Stimulated activated CD8-positive, alpha-beta memory T cell treated with anti-CD3 and anti-CD28 coated beads, Interleukin-15, amount 100 ng/mL, for 4 hours (primary cell): ENCODE data around the gene KLHL40.

ENCODE experiments used
- DNase-seq, 2 donors: peaks; one replicate each; pipeline ENCODE4 v3.0.0-alpha.2; 2020; ENCODE audit warnings: low read depth in 2 of 2

KLHL40 gene

GRCh38 chr3:42690766-42691680 lies 5.7 kb downstream of the KLHL40 start:
- no peak for DNase-seq

GRCh38 chr3:42691816-42692666 lies 6.7 kb downstream of the KLHL40 start:
- DNase-seq = no peak

DNA sequence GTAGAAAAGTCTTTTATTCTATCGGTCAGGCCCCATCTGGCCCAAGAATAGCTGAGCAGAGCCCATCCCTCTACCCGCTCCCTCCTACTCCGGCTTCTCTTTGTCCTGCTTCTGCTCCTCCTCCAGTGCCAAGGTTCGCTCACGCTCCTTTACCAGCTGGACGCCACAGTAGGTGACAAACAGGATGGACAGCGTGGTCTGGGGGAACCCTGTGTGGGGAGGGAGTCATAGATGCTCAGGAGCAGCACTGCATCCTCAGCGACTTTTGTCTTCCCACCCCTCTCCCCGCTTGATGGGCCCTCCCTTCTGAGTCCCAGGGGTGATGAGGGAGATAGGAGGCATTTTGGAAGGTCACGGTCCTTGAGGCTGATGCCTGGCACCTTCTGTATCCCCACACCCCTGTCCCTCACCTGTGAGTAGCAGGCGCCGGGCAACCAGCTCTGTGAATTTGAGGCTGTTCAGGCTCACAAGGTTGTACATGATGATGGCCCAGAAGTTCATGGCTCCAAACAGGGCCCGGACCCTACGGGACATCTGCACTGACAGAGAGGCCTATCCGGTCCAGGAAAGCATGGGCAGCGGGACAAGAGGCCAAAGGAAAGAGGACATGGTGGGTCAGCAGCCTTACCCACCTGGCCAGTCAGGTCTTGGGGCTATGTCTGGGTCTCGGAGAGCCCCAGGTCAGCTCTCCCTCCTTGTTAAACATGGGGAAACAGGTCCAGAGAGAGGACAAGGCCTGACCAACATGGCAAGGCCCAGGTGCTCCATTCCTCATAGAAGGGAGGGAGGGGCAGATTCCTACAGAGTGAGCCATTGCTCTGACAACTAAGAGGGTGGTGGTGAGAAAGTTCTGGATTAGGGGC lies 7.6 kb downstream of the KLHL40 start:
- DNase-seq = no peak

DNA sequence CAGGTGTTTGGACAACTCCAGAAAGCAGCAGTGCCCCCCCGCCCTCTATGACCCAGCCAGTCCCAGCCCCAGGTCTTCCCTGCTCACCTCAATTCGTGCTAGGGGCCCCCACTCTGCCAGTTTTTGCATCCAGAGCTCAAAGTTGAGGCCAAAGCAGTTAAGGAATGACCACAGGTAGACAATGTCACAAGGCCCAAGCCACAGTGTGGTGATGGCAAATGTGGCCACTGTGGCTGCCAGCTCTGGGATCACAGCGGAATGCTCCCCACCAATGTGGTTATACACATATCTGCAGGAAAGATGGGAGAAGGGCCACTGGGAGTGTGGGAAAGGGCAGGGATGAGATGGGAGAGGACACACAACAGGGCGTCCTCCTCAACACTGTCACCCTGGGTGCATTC lies 8.2 kb downstream of the KLHL40 start:
- no peak for DNase-seq

DNA sequence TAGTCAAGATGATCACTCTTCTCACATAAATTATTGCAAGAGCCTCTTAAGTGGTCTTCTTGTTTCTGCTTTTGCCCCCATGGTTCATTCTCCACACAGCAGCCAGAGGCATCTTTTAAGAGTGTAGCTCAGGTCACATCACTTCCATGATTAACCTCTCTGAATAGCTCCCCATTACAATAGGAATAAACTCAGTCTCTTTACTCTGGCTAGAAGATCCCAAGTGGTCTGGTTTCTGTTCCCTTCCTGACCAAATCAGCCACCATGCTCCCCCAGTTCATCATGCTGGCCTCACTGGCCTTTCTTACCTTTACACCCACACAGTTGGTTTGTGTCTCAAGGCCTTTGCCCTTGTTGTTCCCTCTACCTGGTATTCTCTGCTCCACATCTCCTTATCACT lies 9.0 kb downstream of the KLHL40 start:
- DNase-seq = no peak

- DNase-seq = no peak
Measured at GRCh38 chr3:42696356-42697288, 11.3 kb downstream of the KLHL40 start.

DNA sequence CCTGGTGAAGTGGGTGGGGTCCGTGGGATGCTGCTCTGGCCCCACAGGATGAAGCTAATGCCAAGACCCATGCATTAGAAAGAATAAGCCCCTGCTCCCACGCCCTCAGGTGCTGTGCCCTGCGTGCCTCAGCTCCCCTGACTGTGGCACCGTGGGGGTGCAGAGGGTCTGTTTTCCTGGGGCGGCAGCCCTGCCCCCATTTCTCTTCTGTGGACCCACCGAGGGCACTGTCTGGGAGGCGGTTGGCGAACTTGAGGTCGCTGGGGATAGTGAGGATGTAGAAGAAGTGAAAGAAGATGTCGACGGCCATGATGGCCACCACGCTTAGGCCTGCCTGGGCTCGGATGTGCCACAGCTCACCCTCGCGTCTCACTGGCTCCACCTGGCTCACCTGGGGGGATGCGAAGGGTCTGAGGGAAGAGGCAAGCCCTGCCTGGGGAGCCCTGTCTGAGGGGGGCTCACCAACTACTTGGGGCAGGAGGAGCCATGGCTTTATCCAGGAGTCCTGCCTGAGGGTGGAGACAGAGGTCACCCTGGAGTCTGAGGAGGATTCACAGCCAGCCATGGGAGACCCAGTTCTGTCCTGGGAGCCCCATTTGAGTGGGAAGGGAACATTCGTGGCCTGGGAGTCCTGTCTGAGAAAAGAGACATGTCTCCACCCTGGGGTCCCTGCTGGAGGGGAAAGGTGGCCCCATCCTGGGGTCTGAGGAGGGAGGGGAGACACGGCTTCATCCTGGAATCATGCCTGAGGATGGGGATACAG lies 12.1 kb downstream of the KLHL40 start:
- no peak for DNase-seq

- DNase-seq = no peak
Measured at GRCh38 chr3:42698216-42698910, 13.0 kb downstream of the KLHL40 start.

DNA sequence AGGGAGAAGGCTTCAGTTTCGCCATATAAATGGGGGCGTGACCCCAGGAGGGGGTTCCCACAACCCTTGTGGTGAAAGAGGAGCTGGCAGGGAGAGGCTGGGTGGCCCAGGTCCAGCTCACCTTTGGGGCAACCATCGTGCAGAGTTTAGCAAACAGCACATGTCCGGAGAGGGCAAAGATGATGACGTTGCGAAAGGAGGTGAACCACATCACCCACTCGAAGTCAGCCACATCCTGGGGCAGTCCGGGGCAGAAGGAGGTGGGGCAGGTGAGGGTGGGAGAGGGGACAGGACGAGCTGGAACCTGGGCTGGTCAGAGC lies 13.5 kb downstream of the KLHL40 start:
- no peak for DNase-seq

- DNase-seq = no peak
Measured at GRCh38 chr3:42699511-42699971, 14.2 kb downstream of the KLHL40 start.

DNA sequence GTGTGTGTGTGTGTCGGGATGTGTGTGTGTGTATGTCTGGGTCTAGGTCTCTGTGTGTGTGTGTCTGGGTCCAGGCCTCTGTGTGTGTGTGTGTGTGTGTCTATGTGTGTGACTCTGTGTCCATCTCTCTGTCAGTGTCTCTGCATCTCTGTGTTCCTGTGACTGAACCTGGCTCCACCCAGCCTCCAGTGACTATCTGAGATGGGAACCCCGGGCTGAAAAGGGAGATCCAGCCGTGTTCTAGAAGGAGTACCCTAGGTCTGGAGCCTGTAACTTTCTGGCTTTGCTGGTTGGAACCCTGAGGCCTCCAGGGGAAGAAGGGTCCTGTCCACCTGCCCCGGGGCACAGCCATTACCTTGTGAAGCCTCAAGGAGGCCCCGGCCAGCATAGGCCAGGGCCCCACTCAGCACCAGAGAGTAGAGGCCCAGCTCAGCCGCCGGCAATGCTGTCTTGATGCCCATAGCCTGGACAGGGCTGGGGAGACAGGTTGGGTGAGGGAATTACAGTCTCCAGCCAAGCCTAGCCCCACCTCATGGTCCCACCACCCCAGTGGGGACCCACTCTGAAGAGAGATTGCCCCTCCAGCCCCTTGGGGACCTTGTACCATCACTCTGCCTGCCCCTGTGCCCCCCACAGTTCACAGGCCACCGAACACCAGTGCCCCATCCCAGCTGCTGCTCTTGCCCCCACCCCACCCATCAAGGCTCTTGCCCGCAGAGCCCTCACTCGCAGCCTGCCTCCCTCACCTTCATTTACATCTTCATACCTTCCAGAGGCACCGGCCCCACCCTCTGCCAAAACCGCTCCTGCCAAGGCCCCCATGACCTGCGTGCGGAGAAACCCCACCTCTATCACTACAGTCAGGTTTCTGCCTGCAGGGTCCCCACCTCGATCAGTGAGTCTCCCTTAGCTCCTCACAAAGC lies 15.3 kb downstream of the KLHL40 start:
- no peak for DNase-seq

DNA sequence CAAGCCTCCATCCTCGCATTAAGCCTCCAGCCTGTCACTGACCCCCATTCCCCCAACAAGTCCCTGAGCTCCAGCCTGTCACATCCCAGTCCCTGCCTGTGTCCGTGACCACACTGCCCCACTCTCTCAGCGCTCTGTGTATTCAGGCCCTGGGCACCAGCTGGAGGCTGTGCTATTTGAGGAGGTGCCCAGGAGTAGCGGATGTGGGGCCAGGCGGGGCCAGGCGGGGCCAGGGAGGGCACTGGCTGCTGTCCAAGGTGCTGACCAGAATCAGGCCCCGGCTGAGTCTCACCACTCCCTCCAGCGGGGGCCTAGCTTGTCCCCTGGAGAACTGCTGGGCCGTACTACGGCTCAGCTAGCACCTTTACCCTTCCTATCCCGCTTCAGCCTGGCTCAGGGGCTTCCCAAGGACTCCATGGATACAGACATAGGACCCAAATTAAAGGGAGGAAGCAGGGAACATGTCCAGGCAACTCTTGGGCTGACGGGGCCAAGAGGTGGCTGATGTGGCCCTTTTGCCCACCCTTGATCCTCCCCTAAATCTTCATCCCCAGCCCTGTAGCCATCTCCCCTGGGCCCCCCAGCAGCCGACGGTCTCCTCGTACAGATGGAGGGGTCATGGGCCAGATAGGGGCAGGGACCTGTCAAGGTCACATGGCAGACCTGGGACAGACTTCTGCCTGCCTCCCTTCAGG lies 16.2 kb downstream of the KLHL40 start:
- DNase-seq = no peak

DNA sequence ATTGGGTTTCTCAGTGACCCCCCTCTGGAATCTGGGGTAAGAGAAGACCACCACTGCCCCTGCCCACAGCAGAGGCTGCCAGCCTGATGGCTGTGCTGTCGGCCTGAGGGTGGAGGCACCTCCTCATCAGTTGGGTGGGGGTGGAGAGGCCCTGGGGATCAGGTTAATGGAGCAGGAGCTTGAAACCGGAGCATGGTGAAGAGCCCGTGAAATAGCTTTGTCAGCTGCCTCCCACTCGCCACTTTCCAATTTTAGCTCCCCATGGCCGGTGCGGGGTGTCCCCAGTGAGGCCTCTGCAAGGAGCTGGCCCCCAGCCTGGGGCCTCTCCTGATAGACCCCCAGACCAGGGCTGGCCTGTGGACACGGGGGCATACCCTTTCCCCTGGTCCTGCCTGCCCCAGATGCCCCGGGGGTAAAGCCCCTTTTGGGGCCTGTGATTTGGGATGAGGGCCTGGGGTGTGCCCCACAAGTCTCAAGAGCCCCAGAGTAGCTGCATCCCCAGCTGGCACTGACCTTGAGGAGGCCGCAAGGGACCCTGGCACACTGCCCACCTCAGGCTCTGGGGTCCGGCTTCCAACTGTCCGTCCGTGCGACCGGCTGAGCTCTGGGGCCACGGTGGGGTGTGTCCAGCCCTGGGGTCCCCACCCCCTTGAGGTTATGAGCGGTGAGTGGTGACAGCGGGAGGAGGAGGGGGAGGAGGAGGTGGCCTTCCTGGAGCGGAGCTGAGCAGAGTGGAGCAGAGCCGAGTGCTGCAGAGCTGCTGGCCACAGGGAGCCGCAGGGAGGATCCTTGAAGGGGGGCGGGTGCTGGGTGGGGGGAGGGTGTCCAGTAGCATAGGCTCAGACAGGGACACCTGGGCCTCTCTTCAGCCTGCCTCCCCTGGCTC lies 17.0 kb downstream of the KLHL40 start, which contains the start of gene HHATL:
HHATL (minus strand) TSS at position 733 of the 886 bp plus-strand sequence. CDS start 1,972 bp downstream, outside the sequence.
- DNase-seq = no peak

GRCh38 chr3:42702982-42703694 lies 17.8 kb downstream of the KLHL40 start:
- no peak for DNase-seq

GRCh38 chr3:42703695-42704025 lies 18.3 kb downstream of the KLHL40 start:
- no peak for DNase-seq
